Smooth muscle cell (in vitro differentiated cells): ENCODE measurements around the gene RFC4. TPM values are rescaled to one million over a fixed set of nuclear protein-coding genes. Genes with fewer than 3 reads are reported as not detected.
"Not testable (repeated sequence)": the region's sequence is repeated elsewhere in the genome, so short reads cannot be mapped to it uniquely, and the experiment has no call there.

ENCODE experiments used
- DNase-seq: peaks from one replicate; lab custom pipeline; 2025; ENCODE audit not compliant: unreplicated experiment; lab: John Stamatoyannopoulos, UW
- H2AFZ ChIP-seq: fragments of 200-600 bp; sonication (generic); 2 replicates; pipeline ENCODE4 v1.6.0; 2016; ENCODE audit warnings: antibody characterized with exemption, low read depth, mild to moderate bottlenecking
- H3F3A ChIP-seq: fragments of 200-600 bp; sonication (generic); 2 replicates; pipeline ENCODE4 v1.6.0; 2017; ENCODE audit warnings: antibody characterized with exemption, low read depth
- H3K27ac ChIP-seq: fragments of 200-600 bp; sonication (generic); 2 replicates; pipeline ENCODE4 v1.5.1; 2016; ENCODE audit warnings: low read depth, mild to moderate bottlenecking
- H3K27me3 ChIP-seq: fragments of 200-600 bp; sonication (generic); 2 replicates; pipeline ENCODE4 v1.6.1; 2016; ENCODE audit warnings: low read depth, mild to moderate bottlenecking
- H3K36me3 ChIP-seq: fragments of 200-600 bp; sonication (generic); 2 replicates; pipeline ENCODE4 v1.5.1; 2016; ENCODE audit warnings: low read depth
- H3K4me1 ChIP-seq: fragments of 200-600 bp; sonication (generic); 2 replicates; pipeline ENCODE4 v1.5.1; 2016; ENCODE audit warnings: low read depth
- H3K4me2 ChIP-seq: fragments of 200-600 bp; sonication (generic); 2 replicates; pipeline ENCODE4 v1.6.0; 2016; ENCODE audit warnings: mild to moderate bottlenecking
- H3K4me3 ChIP-seq: fragments of 200-600 bp; sonication (generic); 2 replicates; pipeline ENCODE4 v1.5.1; 2016; ENCODE audit warnings: mild to moderate bottlenecking
- H3K79me2 ChIP-seq: fragments of 200-600 bp; sonication (generic); 2 replicates; pipeline ENCODE4 v1.6.0; 2016; ENCODE audit warnings: low read depth, mild to moderate bottlenecking
- H3K9ac ChIP-seq: fragments of 200-600 bp; sonication (generic); 2 replicates; pipeline ENCODE4 v1.6.0; 2016; ENCODE audit warnings: low read depth
- H3K9me3 ChIP-seq: fragments of 200-600 bp; sonication (generic); replicated peaks from 2 replicates; pipeline ENCODE4 v1.5.1; 2016; ENCODE audit warnings: low read depth
- H4K20me1 ChIP-seq: fragments of 200-600 bp; sonication (generic); 2 replicates; pipeline ENCODE4 v1.6.0; 2016; ENCODE audit warnings: low read depth
- WGBS: methylation state at CpG from one replicate; pipeline ENCODE4 v1.1.7; 2016; ENCODE audit warnings: low lambda C conversion rate; 5-methylcytosine and 5-hydroxymethylcytosine counted together
- polyA plus RNA-seq: library from polyadenylated mRNA; unstranded; fragments of >200 nt; fragmentation: Nextera tagmentation; extraction: Ambion mirVana; gene quantifications from 2 replicates; pipeline ENCODE4 v1.2.1, GENCODE V29; 2016
- total RNA-seq: library from RNA; depleted of rRNA; stranded (reverse); fragments of >200 nt; gene quantifications from 2 replicates; pipeline ENCODE4 v1.2.3, GENCODE V29; 2014
- TF ChIP-seq, protein P1 (sequence below): fragments of 200-600 bp; sonication (generic); IDR thresholded peaks from 2 replicates; pipeline ENCODE4 v1.5.1; 2017; ENCODE audit warnings: borderline replicate concordance, mild to moderate bottlenecking, antibody characterized with exemption; ENCODE audit not compliant: insufficient read depth, poor library complexity, severe bottlenecking

RFC4 gene
- total and polyA plus RNA-seq, 2 experiments from 2014 or later, result 27.8 to 45.5 TPM

GRCh38 chr3:186852994-186853393, 46.7 kb upstream of the RFC4 start:
- Histone ChIP-seq H3K36me3 (no peaks in the 10 kb centered on the region), H4K20me1 (no peaks in the 10 kb centered on the region), H3F3A (no peaks in the 10 kb centered on the region), H3K4me2 (no peak overlapping the region), H3K27me3 (no peaks in the 10 kb centered on the region), H3K27ac (no peak overlapping the region), H3K4me3 (no peak overlapping the region), H3K4me1 (no peaks in the 10 kb centered on the region), H3K79me2 (no peaks in the 10 kb centered on the region), H3K9ac (no peak overlapping the region), H2AFZ (no peak overlapping the region), H3K9me3 (no peaks in the 10 kb centered on the region)
- TF ChIP-seq, protein P1, sequence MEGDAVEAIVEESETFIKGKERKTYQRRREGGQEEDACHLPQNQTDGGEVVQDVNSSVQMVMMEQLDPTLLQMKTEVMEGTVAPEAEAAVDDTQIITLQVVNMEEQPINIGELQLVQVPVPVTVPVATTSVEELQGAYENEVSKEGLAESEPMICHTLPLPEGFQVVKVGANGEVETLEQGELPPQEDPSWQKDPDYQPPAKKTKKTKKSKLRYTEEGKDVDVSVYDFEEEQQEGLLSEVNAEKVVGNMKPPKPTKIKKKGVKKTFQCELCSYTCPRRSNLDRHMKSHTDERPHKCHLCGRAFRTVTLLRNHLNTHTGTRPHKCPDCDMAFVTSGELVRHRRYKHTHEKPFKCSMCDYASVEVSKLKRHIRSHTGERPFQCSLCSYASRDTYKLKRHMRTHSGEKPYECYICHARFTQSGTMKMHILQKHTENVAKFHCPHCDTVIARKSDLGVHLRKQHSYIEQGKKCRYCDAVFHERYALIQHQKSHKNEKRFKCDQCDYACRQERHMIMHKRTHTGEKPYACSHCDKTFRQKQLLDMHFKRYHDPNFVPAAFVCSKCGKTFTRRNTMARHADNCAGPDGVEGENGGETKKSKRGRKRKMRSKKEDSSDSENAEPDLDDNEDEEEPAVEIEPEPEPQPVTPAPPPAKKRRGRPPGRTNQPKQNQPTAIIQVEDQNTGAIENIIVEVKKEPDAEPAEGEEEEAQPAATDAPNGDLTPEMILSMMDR, result no peak
- DNase-seq, result no peak
- 93% methylated on average over 6 of the region's 6 CpGs for WGBS

- not testable (repeated sequence) for H3K27me3 ChIP-seq, H3K9me3 ChIP-seq, H3K4me3 ChIP-seq, H3K4me1 ChIP-seq, H3K27ac ChIP-seq, H3K79me2 ChIP-seq, H3K4me2 ChIP-seq, DNase-seq, H2AFZ ChIP-seq, H4K20me1 ChIP-seq, H3F3A ChIP-seq, H3K36me3 ChIP-seq, H3K9ac ChIP-seq
- WGBS, result 93% methylated on average over 3 of the region's 3 CpGs
These were observed 45.6 kb upstream of the RFC4 start for GRCh38 chr3:186851835-186852234.

GRCh38 chr3:186849374-186849975, 43.2 kb upstream of the RFC4 start:
- H3K4me2 ChIP-seq, result no peak overlapping the region
- H3K79me2 ChIP-seq, result no peaks in the 10 kb centered on the region
- H3K27me3 ChIP-seq, result peaks cover 16% of the 10 kb centered on the region
- H3K9ac ChIP-seq, result no peak overlapping the region
- TF ChIP-seq, protein P1, result peak; percentile 50
- no peaks in the 10 kb centered on the region for H4K20me1 ChIP-seq
- no peaks in the 10 kb centered on the region for H3K4me1 ChIP-seq
- no peaks in the 10 kb centered on the region for H3F3A ChIP-seq
- no peak overlapping the region for H3K4me3 ChIP-seq
- 0% methylated on average over 1 of the region's 1 CpG for WGBS
- no peak overlapping the region for H2AFZ ChIP-seq
- no peaks in the 10 kb centered on the region for H3K36me3 ChIP-seq
- no peak overlapping the region for H3K27ac ChIP-seq
- no peaks in the 10 kb centered on the region for H3K9me3 ChIP-seq
- DNase-seq, result no peak

- no peak overlapping the region for H3K4me2 ChIP-seq
- no peaks in the 10 kb centered on the region for H3K4me1 ChIP-seq
- no peak overlapping the region for H3K27ac ChIP-seq
- TF ChIP-seq, protein P1, result no peak
- H3K36me3 ChIP-seq, result no peaks in the 10 kb centered on the region
- peaks cover 21% of the 10 kb centered on the region for H3K27me3 ChIP-seq
- H3K9me3 ChIP-seq, result no peaks in the 10 kb centered on the region
- 61% methylated on average over 2 of the region's 2 CpGs for WGBS
- no peak for DNase-seq
- no peak overlapping the region for H3K4me3 ChIP-seq
- H3K79me2 ChIP-seq, result no peaks in the 10 kb centered on the region
- H4K20me1 ChIP-seq, result no peaks in the 10 kb centered on the region
- H3F3A ChIP-seq, result no peaks in the 10 kb centered on the region
- no peak overlapping the region for H2AFZ ChIP-seq
- H3K9ac ChIP-seq, result no peak overlapping the region
These were observed 41.2 kb upstream of the RFC4 start for GRCh38 chr3:186847437-186847836.
